Neural cell (in vitro differentiated cells): Measurements from ENCODE around the gene TBATA. TPM values are rescaled to one million over a fixed set of nuclear protein-coding genes. Genes with fewer than 3 reads are reported as not detected.

Experiments
- H2AFZ ChIP-seq: fragments of 200-600, 300-800 bp; sonication (generic), shearing (Covaris generic); 2 replicates; pipeline ENCODE4 v1.6.0; 2014; ENCODE audit warnings: low read depth, mild to moderate bottlenecking, antibody characterized with exemption, low read length, moderate library complexity
- H3F3A ChIP-seq: fragments of 200-600 bp; shearing (Covaris generic); 2 replicates; pipeline ENCODE4 v1.6.1; 2016; ENCODE audit warnings: mild to moderate bottlenecking, moderate library complexity, mixed read lengths, antibody characterized with exemption, low read length; ENCODE audit not compliant: insufficient read depth, poor library complexity, severe bottlenecking
- H3K27ac ChIP-seq: fragments of 200-600, 300-800 bp; sonication (generic), shearing (Covaris generic); 2 replicates; pipeline ENCODE4 v1.5.1; 2014; ENCODE audit warnings: mild to moderate bottlenecking, low read length, moderate library complexity
- H3K27me3 ChIP-seq: fragments of 300-800, 200-600 bp; sonication (generic), shearing (Covaris generic); 2 replicates; pipeline ENCODE4 v1.6.0; 2014; ENCODE audit warnings: mild to moderate bottlenecking, low read depth, low read length, moderate library complexity; ENCODE audit not compliant: insufficient read depth
- H3K36me3 ChIP-seq: fragments of 300-800, 200-600 bp; sonication (generic), shearing (Covaris generic); 2 replicates; pipeline ENCODE4 v1.5.1; 2014; ENCODE audit warnings: mild to moderate bottlenecking, antibody characterized with exemption, low read length, moderate library complexity; ENCODE audit not compliant: insufficient read depth
- H3K4me2 ChIP-seq: fragments of 300-800, 200-600 bp; sonication (generic), shearing (Covaris generic); 2 replicates; pipeline ENCODE4 v1.6.0; 2014; ENCODE audit warnings: mild to moderate bottlenecking, low read length
- H3K4me3 ChIP-seq: fragments of 300-800, 200-600 bp; sonication (generic), shearing (Covaris generic); 2 replicates; pipeline ENCODE4 v1.5.1; 2014; ENCODE audit warnings: mild to moderate bottlenecking, low read length, moderate library complexity
- H3K79me2 ChIP-seq: fragments of 200-600 bp; shearing (Covaris generic); replicated peaks from 2 replicates; pipeline ENCODE4 v1.6.0; 2014; ENCODE audit warnings: mild to moderate bottlenecking, low read length, moderate library complexity; ENCODE audit not compliant: insufficient read depth
- H3K9ac ChIP-seq: fragments of 300-800, 200-600 bp; sonication (generic), shearing (Covaris generic); 2 replicates; pipeline ENCODE4 v1.6.1; 2016; ENCODE audit warnings: mild to moderate bottlenecking, low read length, mixed read lengths
- H3K9me2 ChIP-seq: fragments of 200-600 bp; shearing (Covaris generic); 2 replicates; pipeline ENCODE4 v1.6.1; 2016; ENCODE audit warnings: mild to moderate bottlenecking, low read length, mixed read lengths; ENCODE audit not compliant: insufficient read depth
- H3K9me3 ChIP-seq: fragments of 200-600, 300-800 bp; sonication (generic), shearing (Covaris generic); 2 replicates; pipeline ENCODE4 v1.6.1; 2016; ENCODE audit warnings: mild to moderate bottlenecking, mixed run types, low read length, moderate library complexity, mixed read lengths
- H4K20me1 ChIP-seq: fragments of 200-600 bp; shearing (Covaris generic); 2 replicates; pipeline ENCODE4 v1.6.1; 2016; ENCODE audit warnings: mild to moderate bottlenecking, mixed run types; ENCODE audit not compliant: insufficient read depth
- EP300 ChIP-seq: fragments of 450-650 bp; conservative IDR thresholded peaks from 2 replicates; pipeline ENCODE4 v1.6.1; 2014; ENCODE audit warnings: antibody characterized with exemption, mild to moderate bottlenecking, moderate library complexity; ENCODE audit not compliant: poor library complexity, severe bottlenecking
- EZH2 ChIP-seq: fragments of 200-600, 300-800 bp; shearing (Covaris generic), sonication (generic); IDR thresholded peaks from 2 replicates; pipeline ENCODE4 v1.6.1; 2014; ENCODE audit warnings: antibody characterized with exemption, low read length, borderline replicate concordance, mild to moderate bottlenecking; ENCODE audit not compliant: insufficient read depth, poor library complexity, severe bottlenecking
- MXI1 ChIP-seq: fragments of 450-650 bp; conservative IDR thresholded peaks from 2 replicates; pipeline ENCODE4 v1.6.1; 2014; ENCODE audit warnings: antibody characterized with exemption, mild to moderate bottlenecking; ENCODE audit not compliant: poor library complexity, severe bottlenecking
- POLR2AphosphoS5 ChIP-seq: IDR thresholded peaks from 2 replicates; pipeline ENCODE4 v1.6.1; 2012
- RAD21 ChIP-seq: fragments of 450-650 bp; conservative IDR thresholded peaks from 2 replicates; pipeline ENCODE4 v1.6.1; 2014; ENCODE audit warnings: antibody characterized with exemption, mild to moderate bottlenecking, moderate library complexity
- SMC3 ChIP-seq: fragments of 450-650 bp; conservative IDR thresholded peaks from 2 replicates; pipeline ENCODE4 v1.6.1; 2014; ENCODE audit warnings: antibody characterized with exemption, mild to moderate bottlenecking, moderate library complexity; ENCODE audit not compliant: poor library complexity
- TAF1 ChIP-seq: IDR thresholded peaks from 2 replicates; pipeline ENCODE4 v1.6.1; 2012; ENCODE audit warnings: low read depth
- polyA plus RNA-seq: library from polyadenylated mRNA; depleted of rRNA; stranded (reverse); fragments of >200 nt; gene quantifications from 2 replicates; pipeline ENCODE4 v1.2.3, GENCODE V29; 2014
- TF ChIP-seq, protein P1 (sequence below): fragments of 450-650 bp; IDR thresholded peaks from 2 replicates; pipeline ENCODE4 v1.5.1; 2014; ENCODE audit warnings: antibody characterized with exemption, mild to moderate bottlenecking, moderate library complexity; ENCODE audit not compliant: poor library complexity, severe bottlenecking
- TF ChIP-seq, protein P2 (sequence below): IDR thresholded peaks from 2 replicates; pipeline ENCODE4 v1.6.1; 2012; ENCODE audit warnings: borderline replicate concordance

The TBATA gene
- polyA plus RNA-seq, 1 donor from 2014 or later = not detected

DNA sequence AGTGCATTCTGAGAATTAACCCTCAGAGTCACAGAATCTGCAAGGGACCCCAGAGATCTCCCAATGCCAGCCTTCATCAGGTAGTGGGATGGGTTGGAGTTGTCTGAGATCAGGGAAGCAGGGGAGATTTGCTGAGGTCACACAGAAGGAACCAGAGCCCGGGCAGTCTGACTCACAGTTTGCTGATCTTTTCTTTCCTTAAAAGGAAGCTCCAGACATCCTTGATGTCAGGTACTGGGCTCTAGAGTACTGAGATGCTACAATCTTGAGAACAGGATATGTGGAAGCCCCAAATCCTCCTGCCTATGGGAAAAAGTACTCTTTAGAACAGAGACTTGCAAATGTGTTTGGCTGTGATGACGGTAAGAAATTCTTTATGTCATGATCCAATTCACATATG, 706 bp downstream of the TBATA start:
- H3K27me3 ChIP-seq = no peaks in the 10 kb centered on the region

DNA sequence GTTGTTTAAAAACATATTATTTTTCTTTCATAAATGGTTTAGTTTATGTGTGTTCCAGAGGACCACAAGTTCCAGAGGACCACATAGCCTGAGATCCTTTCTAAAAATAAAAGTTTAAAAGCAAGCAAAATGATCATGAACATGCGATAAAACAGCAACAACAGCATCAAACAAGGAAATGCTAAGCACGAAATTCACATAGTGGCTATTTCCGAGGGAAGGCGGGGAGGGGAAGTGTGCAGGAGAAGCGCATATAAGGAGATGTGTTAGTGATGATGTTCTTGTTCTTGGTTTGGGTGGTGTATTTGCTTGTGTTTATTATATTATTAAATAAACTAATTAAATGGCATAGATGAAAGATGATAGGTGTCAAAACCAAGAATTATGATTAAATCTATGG, 1.2 kb downstream of the TBATA start:
- no peak overlapping the region for H3K4me2 ChIP-seq
- no peaks in the 10 kb centered on the region for H3K9me3 ChIP-seq
- no peaks in the 10 kb centered on the region for H3F3A ChIP-seq
- no peak overlapping the region for H3K4me3 ChIP-seq
- H3K27me3 ChIP-seq = no peaks in the 10 kb centered on the region
- TF ChIP-seq POLR2AphosphoS5 = no peak
- no peak for TF ChIP-seq TAF1
- TF ChIP-seq EZH2 = no peak
- TF ChIP-seq EP300 = no peak
- TF ChIP-seq, protein P1, sequence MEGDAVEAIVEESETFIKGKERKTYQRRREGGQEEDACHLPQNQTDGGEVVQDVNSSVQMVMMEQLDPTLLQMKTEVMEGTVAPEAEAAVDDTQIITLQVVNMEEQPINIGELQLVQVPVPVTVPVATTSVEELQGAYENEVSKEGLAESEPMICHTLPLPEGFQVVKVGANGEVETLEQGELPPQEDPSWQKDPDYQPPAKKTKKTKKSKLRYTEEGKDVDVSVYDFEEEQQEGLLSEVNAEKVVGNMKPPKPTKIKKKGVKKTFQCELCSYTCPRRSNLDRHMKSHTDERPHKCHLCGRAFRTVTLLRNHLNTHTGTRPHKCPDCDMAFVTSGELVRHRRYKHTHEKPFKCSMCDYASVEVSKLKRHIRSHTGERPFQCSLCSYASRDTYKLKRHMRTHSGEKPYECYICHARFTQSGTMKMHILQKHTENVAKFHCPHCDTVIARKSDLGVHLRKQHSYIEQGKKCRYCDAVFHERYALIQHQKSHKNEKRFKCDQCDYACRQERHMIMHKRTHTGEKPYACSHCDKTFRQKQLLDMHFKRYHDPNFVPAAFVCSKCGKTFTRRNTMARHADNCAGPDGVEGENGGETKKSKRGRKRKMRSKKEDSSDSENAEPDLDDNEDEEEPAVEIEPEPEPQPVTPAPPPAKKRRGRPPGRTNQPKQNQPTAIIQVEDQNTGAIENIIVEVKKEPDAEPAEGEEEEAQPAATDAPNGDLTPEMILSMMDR = no peak
- TF ChIP-seq RAD21 = no peak
- TF ChIP-seq, protein P2, sequence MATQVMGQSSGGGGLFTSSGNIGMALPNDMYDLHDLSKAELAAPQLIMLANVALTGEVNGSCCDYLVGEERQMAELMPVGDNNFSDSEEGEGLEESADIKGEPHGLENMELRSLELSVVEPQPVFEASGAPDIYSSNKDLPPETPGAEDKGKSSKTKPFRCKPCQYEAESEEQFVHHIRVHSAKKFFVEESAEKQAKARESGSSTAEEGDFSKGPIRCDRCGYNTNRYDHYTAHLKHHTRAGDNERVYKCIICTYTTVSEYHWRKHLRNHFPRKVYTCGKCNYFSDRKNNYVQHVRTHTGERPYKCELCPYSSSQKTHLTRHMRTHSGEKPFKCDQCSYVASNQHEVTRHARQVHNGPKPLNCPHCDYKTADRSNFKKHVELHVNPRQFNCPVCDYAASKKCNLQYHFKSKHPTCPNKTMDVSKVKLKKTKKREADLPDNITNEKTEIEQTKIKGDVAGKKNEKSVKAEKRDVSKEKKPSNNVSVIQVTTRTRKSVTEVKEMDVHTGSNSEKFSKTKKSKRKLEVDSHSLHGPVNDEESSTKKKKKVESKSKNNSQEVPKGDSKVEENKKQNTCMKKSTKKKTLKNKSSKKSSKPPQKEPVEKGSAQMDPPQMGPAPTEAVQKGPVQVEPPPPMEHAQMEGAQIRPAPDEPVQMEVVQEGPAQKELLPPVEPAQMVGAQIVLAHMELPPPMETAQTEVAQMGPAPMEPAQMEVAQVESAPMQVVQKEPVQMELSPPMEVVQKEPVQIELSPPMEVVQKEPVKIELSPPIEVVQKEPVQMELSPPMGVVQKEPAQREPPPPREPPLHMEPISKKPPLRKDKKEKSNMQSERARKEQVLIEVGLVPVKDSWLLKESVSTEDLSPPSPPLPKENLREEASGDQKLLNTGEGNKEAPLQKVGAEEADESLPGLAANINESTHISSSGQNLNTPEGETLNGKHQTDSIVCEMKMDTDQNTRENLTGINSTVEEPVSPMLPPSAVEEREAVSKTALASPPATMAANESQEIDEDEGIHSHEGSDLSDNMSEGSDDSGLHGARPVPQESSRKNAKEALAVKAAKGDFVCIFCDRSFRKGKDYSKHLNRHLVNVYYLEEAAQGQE = no peak
- no peak for TF ChIP-seq MXI1
- TF ChIP-seq SMC3 = no peak
- H3K79me2 ChIP-seq = no peaks in the 10 kb centered on the region
- no peak overlapping the region for H3K9ac ChIP-seq
- H3K9me2 ChIP-seq = no peaks in the 10 kb centered on the region
- H2AFZ ChIP-seq = no peak overlapping the region
- no peak overlapping the region for H3K27ac ChIP-seq
- no peaks in the 10 kb centered on the region for H3K36me3 ChIP-seq
- H4K20me1 ChIP-seq = no peaks in the 10 kb centered on the region

More for the DNA sequence above, 706 bp downstream of the TBATA start:
- H4K20me1 ChIP-seq = no peaks in the 10 kb centered on the region
- H3K4me2 ChIP-seq = no peak overlapping the region
- H3K4me3 ChIP-seq = no peak overlapping the region
- H3K9me2 ChIP-seq = no peaks in the 10 kb centered on the region
- H3K9me3 ChIP-seq = no peaks in the 10 kb centered on the region
- H3K79me2 ChIP-seq = no peaks in the 10 kb centered on the region
- H3F3A ChIP-seq = no peaks in the 10 kb centered on the region
- H3K9ac ChIP-seq = no peak overlapping the region
- no peak for TF ChIP-seq MXI1
- TF ChIP-seq, protein P1 = no peak
- TF ChIP-seq SMC3 = no peak
- TF ChIP-seq, protein P2 = no peak
- no peak for TF ChIP-seq RAD21
- no peak for TF ChIP-seq EZH2
- no peak for TF ChIP-seq TAF1
- TF ChIP-seq EP300 = no peak
- H3K36me3 ChIP-seq = no peaks in the 10 kb centered on the region
- H2AFZ ChIP-seq = no peak overlapping the region
- H3K27ac ChIP-seq = no peak overlapping the region
